Spleen (tissue), 11 donors: ENCODE results near the gene COG8. TPM values are rescaled to one million over a fixed set of nuclear protein-coding genes. Genes with fewer than 3 reads are reported as not detected.

Source experiments
- DNase-seq: peaks from one replicate; pipeline ENCODE4 v3.0.0-alpha.2; 2020
- H3K27ac ChIP-seq, 8 donors: fragments of 200-600 bp; sonication (generic) in 7 of 8; 1 replicate in 4 of 8; 2 replicates in 4 of 8; pipeline versions ENCODE4 v1.5.0 to v1.8.0; 2016 to 2021; ENCODE audit warnings: inconsistent platforms in 4 of 8, mild to moderate bottlenecking in 4 of 8, moderate library complexity in 1 of 8
- H3K27me3 ChIP-seq, 7 donors: fragments of 200-600 bp; sonication (generic) in 6 of 7; replicated peaks in 1 of 7; 1 replicate in 4 of 7; 2 replicates in 3 of 7; pipeline versions ENCODE4 v1.5.0 to v1.8.0; 2016 to 2021; ENCODE audit warnings: inconsistent platforms in 3 of 7, mild to moderate bottlenecking in 1 of 7
- H3K36me3 ChIP-seq, 6 donors: fragments of 200-600 bp; sonication (generic) in 5 of 6; 1 replicate in 4 of 6; 2 replicates in 2 of 6; pipeline versions ENCODE4 v1.5.0 to v1.8.0; 2016 to 2021; ENCODE audit warnings: inconsistent platforms in 2 of 6
- H3K4me1 ChIP-seq, 6 donors: fragments of 200-600 bp; sonication (generic) in 5 of 6; 1 replicate in 3 of 6; 2 replicates in 3 of 6; pipeline versions ENCODE4 v1.5.0 to v1.8.0; 2016 to 2021; ENCODE audit warnings: inconsistent platforms in 3 of 6
- H3K4me3 ChIP-seq, 8 donors: fragments of 200-600 bp; sonication (generic) in 7 of 8; 1 replicate in 4 of 8; 2 replicates in 4 of 8; pipeline versions ENCODE4 v1.5.0 to v1.8.0; 2016 to 2021; ENCODE audit warnings: inconsistent platforms in 4 of 8, mild to moderate bottlenecking in 4 of 8, moderate library complexity in 2 of 8
- H3K9me3 ChIP-seq, 8 donors: fragments of 200-600 bp; sonication (generic) in 7 of 8; 1 replicate in 4 of 8; 2 replicates in 4 of 8; pipeline versions ENCODE4 v1.5.0 to v1.8.0; 2016 to 2021; ENCODE audit warnings: inconsistent platforms in 4 of 8
- CTCF ChIP-seq, 11 experiments: fragments of 200-600 bp in 7 of 11; fragments of 450-650 bp in 4 of 11; sonication (generic) in 4 of 11; IDR thresholded peaks in 8 of 11; conservative IDR thresholded peaks in 3 of 11; 1 replicate in 7 of 11; 2 replicates in 4 of 11; pipeline versions ENCODE4 v1.4.0 to v1.8.0; 2016 to 2021; ENCODE audit warnings: antibody characterized with exemption in 11 of 11, inconsistent platforms in 4 of 11, mild to moderate bottlenecking in 1 of 11
- POLR2A ChIP-seq, 3 donors: fragments of 450-650 bp; IDR thresholded peaks; one replicate each; pipeline ENCODE4 v1.5.1; 2017; ENCODE audit warnings: antibody characterized with exemption in 3 of 3, mild to moderate bottlenecking in 1 of 3
- POLR2AphosphoS5 ChIP-seq, 3 donors: sonication (generic); formaldehyde crosslinking; IDR thresholded peaks; one replicate each; pipeline ENCODE4 v1.5.1; 2017; ENCODE audit warnings: antibody characterized with exemption in 3 of 3
- WGBS, 5 donors: extraction: QIAGEN DNeasy Blood & Tissue Kit in 3 of 5; methylation state at CpG; one replicate each; pipeline versions ENCODE4 v1.1.5 to v1.1.7; 2013 to 2018; 5-methylcytosine and 5-hydroxymethylcytosine counted together
- intact Hi-C: fragments of 100-400 bp; cut with DNase I; formaldehyde crosslinking; loops from one replicate; pipeline ENCODE4 v1.15.0; 2023; ENCODE audit warnings: low total_unique reads
- polyA plus RNA-seq, 3 donors: library from polyadenylated mRNA; stranded (reverse); fragments of 200-250 nt; gene quantifications; one replicate each; pipeline ENCODE4 v1.2.1, GENCODE V29; 2013
- total RNA-seq, 7 donors: library from RNA; depleted of rRNA in 3 of 7; stranded (reverse); fragments of >200 nt in 3 of 7; fragmentation: NEBNext Ultra II Directional in 4 of 7; extraction: Animal tissue kit (Norgen Biotek cat#: 25700) in 4 of 7; gene quantifications; one replicate each; pipeline versions ENCODE4 v1.1.0 to v1.2.1, GENCODE V29; 2016 to 2021
- donor health status: healthy with polysubstance abuse.
- donor health status: DM: no; HTN: no; CAD: no; lungs with moderate emphysema.
- donor health status: DM: no; HTN: no; CAD: no.
- donor health status: Bipolar disorder and iron deficiency.
- donor health status: healthy.
- donor health status: DM: no; HTN: no; CAD: no.
- donor health status: DM: yes; HTN: yes; CAD: no.

COG8 gene
- total and polyA plus RNA-seq, 10 donors = 13.8 to 54.3 (median 34.5) TPM

GRCh38 chr16:69306031-69306430, 33.3 kb downstream of the COG8 start:
- TF ChIP-seq POLR2A (IDR thresholded peaks at IDR 0.05) (no peak), CTCF (IDR thresholded peaks at IDR 0.05 in 8 of 11, conservative IDR thresholded peaks at IDR 0.05 in 3 of 11) (no peak), POLR2AphosphoS5 (IDR thresholded peaks at IDR 0.05) (no peak)
- H3K27me3 ChIP-seq = no peaks in the 10 kb centered on the region
- H3K4me1 ChIP-seq = peaks cover 0 to 7% (median 6%) of the 10 kb centered on the region in 6 donors
- peaks cover 0 to 40% (median 3%) of the 10 kb centered on the region in 6 donors for H3K36me3 ChIP-seq
- intact Hi-C loops = no loop called here
- DNase-seq = no peak
- H3K27ac ChIP-seq = no peak overlapping the region
- H3K9me3 ChIP-seq = no peaks in the 10 kb centered on the region
- WGBS, 5 donors = 76 to 87% (median 85%) methylated on average over 1 of the region's 1 CpG
- no peak overlapping the region for H3K4me3 ChIP-seq

- 88 to 98% (median 93%) methylated on average over 4 of the region's 4 CpGs for WGBS, 5 donors
- Histone ChIP-seq H3K9me3 (no peaks in the 10 kb centered on the region), H3K27me3 (no peaks in the 10 kb centered on the region), H3K27ac (no peak overlapping the region), H3K4me3 (no peak overlapping the region), H3K36me3 (peaks cover 0 to 66% (median 18%) of the 10 kb centered on the region in 6 donors), H3K4me1 (peaks cover 0 to 29% (median 4%) of the 10 kb centered on the region in 6 donors)
- TF ChIP-seq POLR2A (IDR thresholded peaks at IDR 0.05) (no peak), POLR2AphosphoS5 (IDR thresholded peaks at IDR 0.05) (no peak), CTCF (IDR thresholded peaks at IDR 0.05 in 8 of 11, conservative IDR thresholded peaks at IDR 0.05 in 3 of 11) (no peak)
- DNase-seq = no peak
- intact Hi-C loops = no loop called here
Observed at GRCh38 chr16:69302301-69302700, 37.1 kb downstream of the COG8 start.

GRCh38 chr16:69301861-69302260, 37.5 kb downstream of the COG8 start:
- WGBS, 5 donors = 92 to 95% (median 93%) methylated on average over 4 of the region's 4 CpGs
- Histone ChIP-seq H3K9me3 (no peaks in the 10 kb centered on the region), H3K4me1 (peaks cover 0 to 29% (median 4%) of the 10 kb centered on the region in 6 donors), H3K36me3 (peaks cover 0 to 67% (median 18%) of the 10 kb centered on the region in 6 donors), H3K27me3 (no peaks in the 10 kb centered on the region), H3K27ac (no peak overlapping the region), H3K4me3 (no peak overlapping the region)
- DNase-seq = no peak
- intact Hi-C loops = no loop called here
- TF ChIP-seq CTCF (IDR thresholded peaks at IDR 0.05 in 8 of 11, conservative IDR thresholded peaks at IDR 0.05 in 3 of 11) (no peak), POLR2AphosphoS5 (IDR thresholded peaks at IDR 0.05) (no peak), POLR2A (IDR thresholded peaks at IDR 0.05) (no peak)

GRCh38 chr16:69301187-69301586, 38.2 kb downstream of the COG8 start:
- Histone ChIP-seq H3K4me3 (no peak overlapping the region), H3K36me3 (peaks cover 0 to 67% (median 18%) of the 10 kb centered on the region in 6 donors), H3K9me3 (no peaks in the 10 kb centered on the region), H3K4me1 (peaks cover 0 to 29% (median 4%) of the 10 kb centered on the region in 6 donors), H3K27ac (no peak overlapping the region), H3K27me3 (no peaks in the 10 kb centered on the region)
- intact Hi-C loops = no loop called here
- DNase-seq = no peak
- WGBS, 5 donors = 58 to 88% (median 71%) methylated on average over 1 of the region's 1 CpG
- TF ChIP-seq CTCF (IDR thresholded peaks at IDR 0.05 in 8 of 11, conservative IDR thresholded peaks at IDR 0.05 in 3 of 11) = no peak
- no peak for TF ChIP-seq POLR2AphosphoS5 (IDR thresholded peaks at IDR 0.05)
- TF ChIP-seq POLR2A (IDR thresholded peaks at IDR 0.05) = no peak
